H1 (cell line): ENCODE results near the gene DKKL1. TPM values are rescaled to one million over a fixed set of nuclear protein-coding genes. Genes with fewer than 3 reads are reported as not detected.

Source experiments
- CTCF ChIA-PET: fragments of 300-600 bp; sonication (Branson Sonifier 250); formaldehyde crosslinking; loops from one replicate; lab custom pipeline; 2021; ENCODE audit not compliant: partially characterized antibody; lab: Charles Lee
- POLR2A ChIA-PET: fragments of 300-600 bp; sonication (Branson Sonifier 250); formaldehyde crosslinking; loops from one replicate; lab custom pipeline; 2021; ENCODE audit warnings: inconsistent platforms; ENCODE audit not compliant: partially characterized antibody; lab: Charles Lee
- DNase-seq, 2 experiments: peaks; one replicate each; pipeline versions ENCODE4 v3.0.0 to v3.0.0-alpha.2; 2010 to 2022; ENCODE audit warnings: low spot score in 2 of 2, low read depth in 1 of 2, mixed read lengths in 1 of 2
- FAIRE-seq: peaks from 2 replicates; lab custom pipeline; 2011; peaks lifted over from hg19 to GRCh38; lab: Jason Lieb, UNC
- H2AFZ ChIP-seq: 2 replicates; pipeline ENCODE4 v1.8.1; 2012; ENCODE audit warnings: low read length, inconsistent platforms
- H2AK5ac ChIP-seq: 2 replicates; pipeline ENCODE4 v1.6.1; 2013; ENCODE audit warnings: low read depth, low read length
- H2BK120ac ChIP-seq: replicated peaks from 2 replicates; pipeline ENCODE3; 2013; ENCODE audit warnings: low read depth, low read length, inconsistent platforms
- H2BK12ac ChIP-seq: 2 replicates; pipeline ENCODE4 v1.6.1; 2013; ENCODE audit warnings: low read depth, low read length
- H2BK15ac ChIP-seq: 2 replicates; pipeline ENCODE4 v1.6.1; 2013; ENCODE audit warnings: low read length
- H2BK20ac ChIP-seq: 2 replicates; pipeline ENCODE4 v1.6.1; 2013; ENCODE audit warnings: low read length
- H2BK5ac ChIP-seq: 2 replicates; pipeline ENCODE4 v1.6.1; 2013; ENCODE audit warnings: low read depth, low read length
- H3K14ac ChIP-seq: 2 replicates; pipeline ENCODE4 v1.6.1; 2013; ENCODE audit warnings: inconsistent platforms; ENCODE audit not compliant: insufficient read length
- H3K18ac ChIP-seq: 2 replicates; pipeline ENCODE4 v1.6.1; 2013; ENCODE audit warnings: low read length; ENCODE audit errors: extremely low read depth
- H3K23ac ChIP-seq: 2 replicates; pipeline ENCODE4 v1.6.1; 2013; ENCODE audit warnings: inconsistent platforms; ENCODE audit not compliant: insufficient read length
- H3K23me2 ChIP-seq: 2 replicates; pipeline ENCODE4 v1.6.1; 2013; ENCODE audit warnings: low read depth, low read length
- H3K27ac ChIP-seq: 2 replicates; pipeline ENCODE4 v1.6.1; 2011; ENCODE audit warnings: low read depth, low read length, inconsistent platforms
- H3K27me3 ChIP-seq, 4 experiments: replicated peaks in 1 of 4; 1 replicate in 1 of 4; 2 replicates in 3 of 4; pipeline versions ENCODE4 v1.6.1 to v1.8.1; 2011 to 2013; ENCODE audit warnings: low read length in 3 of 4, mild to moderate bottlenecking in 3 of 4, inconsistent platforms in 2 of 4, mixed read lengths in 2 of 4, moderate library complexity in 1 of 4; ENCODE audit not compliant: control insufficient read depth in 3 of 4, insufficient read depth in 3 of 4; ENCODE audit errors: extremely low read depth in 1 of 4
- H3K36me3 ChIP-seq, 4 experiments: 2 replicates each; pipeline versions ENCODE4 v1.6.1 to v1.8.1; 2011 to 2013; ENCODE audit warnings: mild to moderate bottlenecking in 4 of 4, low read length in 3 of 4, moderate library complexity in 2 of 4, control low read depth in 1 of 4, inconsistent platforms in 1 of 4; ENCODE audit not compliant: insufficient read depth in 4 of 4, control insufficient read depth in 2 of 4
- H3K4ac ChIP-seq: replicated peaks from 2 replicates; pipeline ENCODE3; 2013; ENCODE audit warnings: low read length, low read depth, mixed read lengths, inconsistent platforms; ENCODE audit not compliant: insufficient read length
- H3K4me1 ChIP-seq, 4 experiments: replicated peaks in 1 of 4; 1 replicate in 1 of 4; 2 replicates in 3 of 4; pipeline versions ENCODE4 v1.6.1 to v1.8.1; 2011 to 2013; ENCODE audit warnings: low read length in 3 of 4, inconsistent platforms in 2 of 4, mixed read lengths in 1 of 4; ENCODE audit not compliant: insufficient read depth in 4 of 4, control insufficient read depth in 3 of 4
- H3K4me2 ChIP-seq, 2 experiments: 2 replicates each; pipeline versions ENCODE4 v1.6.1 to v1.8.1; 2011 to 2013; ENCODE audit warnings: low read depth in 2 of 2, low read length in 2 of 2, control low read depth in 1 of 2, inconsistent platforms in 1 of 2, mild to moderate bottlenecking in 1 of 2; ENCODE audit not compliant: insufficient read depth in 1 of 2
- H3K4me3 ChIP-seq, 4 experiments: fragments of 200-600, 300-600 bp in 1 of 4; sonication (generic), shearing (Covaris generic), sonication (Bioruptor Twin) in 1 of 4; 2 replicates each; pipeline versions ENCODE4 v1.5.1 to v1.8.1; 2011 to 2016; ENCODE audit warnings: low read length in 4 of 4, low read depth in 3 of 4, control low read depth in 2 of 4, inconsistent platforms in 2 of 4, mild to moderate bottlenecking in 2 of 4, mixed read lengths in 1 of 4, moderate library complexity in 1 of 4; ENCODE audit not compliant: insufficient read depth in 2 of 4; ENCODE audit errors: extremely low read depth in 1 of 4
- H3K56ac ChIP-seq: replicated peaks from 2 replicates; pipeline ENCODE3; 2013; ENCODE audit warnings: low read depth, mild to moderate bottlenecking, mixed read lengths, low read length, inconsistent platforms; ENCODE audit not compliant: insufficient read length
- H3K79me1 ChIP-seq: 2 replicates; pipeline ENCODE4 v1.6.1; 2013; ENCODE audit warnings: low read depth, low read length, control low read depth
- H3K79me2 ChIP-seq, 2 experiments: 2 replicates each; pipeline versions ENCODE4 v1.6.1 to v1.8.1; 2012 to 2013; ENCODE audit warnings: low read length in 2 of 2, mild to moderate bottlenecking in 2 of 2, inconsistent platforms in 1 of 2; ENCODE audit not compliant: insufficient read depth in 2 of 2, control insufficient read depth in 1 of 2
- H3K9ac ChIP-seq, 4 experiments: replicated peaks in 1 of 4; 1 replicate in 1 of 4; 2 replicates in 3 of 4; pipeline versions ENCODE4 v1.6.1 to v1.8.1; 2011 to 2013; ENCODE audit warnings: low read depth in 3 of 4, low read length in 3 of 4, control low read depth in 2 of 4, mild to moderate bottlenecking in 2 of 4, moderate library complexity in 2 of 4, inconsistent platforms in 1 of 4; ENCODE audit errors: extremely low read depth in 1 of 4
- H3K9me3 ChIP-seq, 2 experiments: 2 replicates each; pipeline versions ENCODE4 v1.6.1 to v1.8.1; 2012 to 2013; ENCODE audit warnings: mild to moderate bottlenecking in 2 of 2, moderate library complexity in 2 of 2, control low read depth in 1 of 2, inconsistent platforms in 1 of 2, low read depth in 1 of 2, low read length in 1 of 2, mixed read lengths in 1 of 2; ENCODE audit not compliant: insufficient read depth in 2 of 2
- H4K20me1 ChIP-seq, 2 experiments: replicated peaks in 1 of 2; 2 replicates each; pipeline versions ENCODE3 to v1.8.1; 2011 to 2013; ENCODE audit warnings: inconsistent platforms in 2 of 2, low read length in 2 of 2, mild to moderate bottlenecking in 1 of 2; ENCODE audit not compliant: insufficient read depth in 2 of 2, control insufficient read depth in 1 of 2
- H4K5ac ChIP-seq: 2 replicates; pipeline ENCODE4 v1.6.1; 2013; ENCODE audit warnings: low read length, low read depth, mixed read lengths, inconsistent platforms; ENCODE audit not compliant: insufficient read length
- H4K8ac ChIP-seq: 2 replicates; pipeline ENCODE4 v1.8.0; 2013; ENCODE audit warnings: mild to moderate bottlenecking, moderate library complexity, low read length, inconsistent platforms; ENCODE audit not compliant: insufficient read depth; ENCODE audit errors: extremely low read depth
- H4K91ac ChIP-seq: replicated peaks from 2 replicates; pipeline ENCODE3; 2013; ENCODE audit warnings: low read length, mixed read lengths, inconsistent platforms; ENCODE audit not compliant: insufficient read length
- GTF2F1 ChIP-seq: IDR thresholded peaks from 2 replicates; pipeline ENCODE4 v1.6.1; 2012; ENCODE audit warnings: low read depth, low read length, improper control_type of control experiment, borderline replicate concordance
- SRF ChIP-seq: IDR thresholded peaks from 2 replicates; pipeline ENCODE4 v1.6.1; 2011; ENCODE audit warnings: mild to moderate bottlenecking, low read depth, low read length, moderate library complexity
- WGBS, 2 experiments: shearing (Covaris generic) in 1 of 2; methylation state at CpG; one replicate each; pipeline versions ENCODE4 v1.1.6 to v1.1.7; 2013 to 2015; ENCODE audit warnings: low lambda C conversion rate in 2 of 2, mixed read lengths in 2 of 2, inconsistent platforms in 1 of 2, low coverage in 1 of 2, missing lambda C conversion rate in 1 of 2; ENCODE audit not compliant: insufficient replicate concordance in 2 of 2, insufficient coverage in 1 of 2, insufficient read length in 1 of 2; ENCODE audit errors: extremely low coverage in 1 of 2, missing lambda C conversion rate in 1 of 2; 5-methylcytosine and 5-hydroxymethylcytosine counted together
- polyA plus RNA-seq, 7 experiments: library from polyadenylated mRNA; depleted of rRNA in 3 of 7; stranded (reverse) in 5 of 7; unstranded in 2 of 7; fragments of >200 nt in 5 of 7; fragments of 200-250 nt in 2 of 7; gene quantifications; 1 replicate in 5 of 7; 2 replicates in 1 of 7; 4 replicates in 1 of 7; pipeline versions ENCODE4 v1.2.1 to v1.2.3, GENCODE V29; 2011 to 2013; ENCODE audit warnings: missing spikeins in 2 of 7, mixed read lengths in 2 of 7
- total RNA-seq: library from RNA; stranded (reverse); fragmentation: NEBNext Ultra II Directional; extraction: Animal tissue kit (Norgen Biotek cat#: 25700); gene quantifications from 2 replicates; pipeline ENCODE4 v1.2.1, GENCODE V29; 2021

The DKKL1 gene
- total and polyA plus RNA-seq, 2 of the 8 experiments (the other 6 are each of a cell fraction or from before 2014, with no cell fraction given) = 2.6 to 6.8 TPM

DNA sequence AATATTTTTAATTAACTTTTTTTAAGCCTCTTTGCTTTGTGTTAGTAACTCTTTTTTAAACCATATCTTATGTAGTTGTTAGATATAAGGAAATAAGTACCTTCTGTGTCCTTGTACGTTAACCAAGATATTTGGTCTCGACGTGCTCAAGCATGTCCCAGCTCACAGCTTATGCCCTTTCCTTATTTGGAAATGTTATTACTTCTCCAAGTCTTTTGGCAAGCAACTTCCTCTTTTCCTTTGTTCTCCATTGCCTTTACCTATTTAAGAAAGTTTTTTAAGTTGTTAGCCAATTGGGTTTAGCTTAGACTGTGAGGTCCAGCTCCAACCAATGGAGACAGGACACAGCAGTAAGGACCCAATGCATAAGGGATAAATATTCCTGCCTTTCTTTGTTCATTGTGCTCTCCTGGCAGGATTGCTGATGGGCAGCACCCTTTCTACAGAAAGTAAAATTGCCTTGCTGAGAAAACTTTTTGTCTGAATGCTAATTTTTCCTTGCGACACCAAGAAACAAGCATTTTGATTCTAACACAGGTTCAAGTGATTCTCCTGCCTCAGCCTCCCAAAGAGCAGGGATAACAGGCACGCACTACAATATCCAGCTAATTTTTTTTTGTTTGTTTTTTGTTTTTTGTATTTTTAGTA, 5.2 kb downstream of the DKKL1 start:
- Histone ChIP-seq H3K4me2 (no peak overlapping the region), H3K18ac (no peak overlapping the region), H2BK12ac (no peak overlapping the region), H3K56ac (no peak overlapping the region), H3K79me1 (no peaks in the 10 kb centered on the region), H4K5ac (no peak overlapping the region), H3K27me3 (no peaks in the 10 kb centered on the region), H4K20me1 (no peaks in the 10 kb centered on the region), H3K4ac (no peak overlapping the region), H3K27ac (no peak overlapping the region), H3K9me3 (0 out of 4 replicates have a peak, but pooled peaks cover 0 to 7% of the 10 kb centered on the region in 2 experiments), H2BK20ac (0 out of 2 replicates have a peak overlapping the region, but pooled peaks have one; percentile 32), H4K8ac (no peak overlapping the region), H3K23me2 (no peaks in the 10 kb centered on the region; the same call in 1 of the 2 replicates), H3K9ac (no peak overlapping the region), H2BK5ac (no peak overlapping the region), H2BK120ac (no peak overlapping the region), H2AK5ac (no peak overlapping the region), H3K4me3 (no peak overlapping the region), H3K23ac (no peak overlapping the region), H3K79me2 (no peaks in the 10 kb centered on the region), H2BK15ac (no peak overlapping the region), H2AFZ (no peak overlapping the region), H3K36me3 (no peaks in the 10 kb centered on the region), H3K4me1 (peaks cover 0 to 6% (median 2%) of the 10 kb centered on the region in 4 experiments; a peak in 5 of 7 replicates), H4K91ac (no peak overlapping the region), H3K14ac (no peak overlapping the region)
- ChIA-PET CTCF (interaction anchor here (0.8 kb wide), 1 partner anchor 61 kb away, joined by 4 read pairs; no protein-coding TSS in a partner anchor), POLR2A (interaction anchor here (1.1 to 3.3 kb wide), 2 partner anchors 76 to 84 kb away, joined by 3 to 12 read pairs; partner anchors contain the start of genes ALDH16A1 and PIH1D1)
- DNase-seq (no peak), FAIRE-seq (peak; percentile 57)
- 92% methylated on average over 5 of the region's 5 CpGs; no CpG with 5 or more reads in 1 of the 2 experiments for WGBS, 2 experiments
- TF ChIP-seq SRF (peak; percentile 27; the same call in 1 of the 2 replicates), GTF2F1 (no peak)
